Fibroblast of skin of back (primary cell): Measurements from ENCODE around the gene MRGPRE.
A peak's percentile ranks its signal among the peaks of the same experiment; 100 is the strongest.

Source experiments
- DNase-seq: peaks from one replicate; pipeline ENCODE4 v3.0.0-alpha.2; 2013

Gene MRGPRE

DNA sequence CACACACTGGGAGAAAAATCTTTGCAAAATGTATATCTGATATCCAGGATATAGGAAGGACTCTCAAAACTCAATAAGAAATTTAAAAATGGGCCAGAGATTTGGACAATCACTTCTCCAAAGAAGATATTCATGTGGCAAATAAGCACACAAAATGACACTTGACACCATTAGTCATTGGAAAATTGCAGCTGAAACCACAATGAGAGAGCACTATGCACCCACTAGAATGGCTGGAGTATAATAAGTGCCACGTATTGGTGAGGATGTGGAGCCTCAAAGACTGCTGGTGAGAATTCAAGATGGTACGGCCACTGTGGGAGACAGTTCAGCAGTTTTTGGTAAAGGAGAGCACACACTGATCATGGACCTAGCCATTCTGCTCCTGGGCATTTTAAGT is 54.3 kb downstream of the MRGPRE start:
- DNase-seq: peak; percentile 45
